H1 (cell line): ENCODE measurements around the gene CFAP54. TPM values are rescaled to one million over a fixed set of nuclear protein-coding genes. Genes with fewer than 3 reads are reported as not detected.

Experiments
- CTCF ChIA-PET: fragments of 300-600 bp; sonication (Branson Sonifier 250); formaldehyde crosslinking; loops from one replicate; lab custom pipeline; 2021; ENCODE audit not compliant: partially characterized antibody; lab: Charles Lee
- POLR2A ChIA-PET: fragments of 300-600 bp; sonication (Branson Sonifier 250); formaldehyde crosslinking; loops from one replicate; lab custom pipeline; 2021; ENCODE audit warnings: inconsistent platforms; ENCODE audit not compliant: partially characterized antibody; lab: Charles Lee
- DNase-seq, 2 experiments: peaks; one replicate each; pipeline versions ENCODE4 v3.0.0 to v3.0.0-alpha.2; 2010 to 2022; ENCODE audit warnings: low spot score in 2 of 2, low read depth in 1 of 2, mixed read lengths in 1 of 2
- FAIRE-seq: peaks from 2 replicates; lab custom pipeline; 2011; peaks lifted over from hg19 to GRCh38; lab: Jason Lieb, UNC
- H2AFZ ChIP-seq: 2 replicates; pipeline ENCODE4 v1.8.1; 2012; ENCODE audit warnings: low read length, inconsistent platforms
- H2AK5ac ChIP-seq: 2 replicates; pipeline ENCODE4 v1.6.1; 2013; ENCODE audit warnings: low read depth, low read length
- H2BK120ac ChIP-seq: replicated peaks from 2 replicates; pipeline ENCODE3; 2013; ENCODE audit warnings: low read depth, low read length, inconsistent platforms
- H2BK12ac ChIP-seq: 2 replicates; pipeline ENCODE4 v1.6.1; 2013; ENCODE audit warnings: low read depth, low read length
- H2BK15ac ChIP-seq: 2 replicates; pipeline ENCODE4 v1.6.1; 2013; ENCODE audit warnings: low read length
- H2BK20ac ChIP-seq: 2 replicates; pipeline ENCODE4 v1.6.1; 2013; ENCODE audit warnings: low read length
- H2BK5ac ChIP-seq: 2 replicates; pipeline ENCODE4 v1.6.1; 2013; ENCODE audit warnings: low read depth, low read length
- H3K14ac ChIP-seq: 2 replicates; pipeline ENCODE4 v1.6.1; 2013; ENCODE audit warnings: inconsistent platforms; ENCODE audit not compliant: insufficient read length
- H3K18ac ChIP-seq: 2 replicates; pipeline ENCODE4 v1.6.1; 2013; ENCODE audit warnings: low read length; ENCODE audit errors: extremely low read depth
- H3K23ac ChIP-seq: 2 replicates; pipeline ENCODE4 v1.6.1; 2013; ENCODE audit warnings: inconsistent platforms; ENCODE audit not compliant: insufficient read length
- H3K23me2 ChIP-seq: 2 replicates; pipeline ENCODE4 v1.6.1; 2013; ENCODE audit warnings: low read depth, low read length
- H3K27ac ChIP-seq: 2 replicates; pipeline ENCODE4 v1.6.1; 2011; ENCODE audit warnings: low read depth, low read length, inconsistent platforms
- H3K27me3 ChIP-seq, 4 experiments: replicated peaks in 1 of 4; 1 replicate in 1 of 4; 2 replicates in 3 of 4; pipeline versions ENCODE4 v1.6.1 to v1.8.1; 2011 to 2013; ENCODE audit warnings: low read length in 3 of 4, mild to moderate bottlenecking in 3 of 4, inconsistent platforms in 2 of 4, mixed read lengths in 2 of 4, moderate library complexity in 1 of 4; ENCODE audit not compliant: control insufficient read depth in 3 of 4, insufficient read depth in 3 of 4; ENCODE audit errors: extremely low read depth in 1 of 4
- H3K36me3 ChIP-seq, 4 experiments: 2 replicates each; pipeline versions ENCODE4 v1.6.1 to v1.8.1; 2011 to 2013; ENCODE audit warnings: mild to moderate bottlenecking in 4 of 4, low read length in 3 of 4, moderate library complexity in 2 of 4, control low read depth in 1 of 4, inconsistent platforms in 1 of 4; ENCODE audit not compliant: insufficient read depth in 4 of 4, control insufficient read depth in 2 of 4
- H3K4ac ChIP-seq: replicated peaks from 2 replicates; pipeline ENCODE3; 2013; ENCODE audit warnings: low read length, low read depth, mixed read lengths, inconsistent platforms; ENCODE audit not compliant: insufficient read length
- H3K4me1 ChIP-seq, 4 experiments: replicated peaks in 1 of 4; 1 replicate in 1 of 4; 2 replicates in 3 of 4; pipeline versions ENCODE4 v1.6.1 to v1.8.1; 2011 to 2013; ENCODE audit warnings: low read length in 3 of 4, inconsistent platforms in 2 of 4, mixed read lengths in 1 of 4; ENCODE audit not compliant: insufficient read depth in 4 of 4, control insufficient read depth in 3 of 4
- H3K4me2 ChIP-seq, 2 experiments: 2 replicates each; pipeline versions ENCODE4 v1.6.1 to v1.8.1; 2011 to 2013; ENCODE audit warnings: low read depth in 2 of 2, low read length in 2 of 2, control low read depth in 1 of 2, inconsistent platforms in 1 of 2, mild to moderate bottlenecking in 1 of 2; ENCODE audit not compliant: insufficient read depth in 1 of 2
- H3K4me3 ChIP-seq, 4 experiments: fragments of 200-600, 300-600 bp in 1 of 4; sonication (generic), shearing (Covaris generic), sonication (Bioruptor Twin) in 1 of 4; 2 replicates each; pipeline versions ENCODE4 v1.5.1 to v1.8.1; 2011 to 2016; ENCODE audit warnings: low read length in 4 of 4, low read depth in 3 of 4, control low read depth in 2 of 4, inconsistent platforms in 2 of 4, mild to moderate bottlenecking in 2 of 4, mixed read lengths in 1 of 4, moderate library complexity in 1 of 4; ENCODE audit not compliant: insufficient read depth in 2 of 4; ENCODE audit errors: extremely low read depth in 1 of 4
- H3K56ac ChIP-seq: replicated peaks from 2 replicates; pipeline ENCODE3; 2013; ENCODE audit warnings: low read depth, mild to moderate bottlenecking, mixed read lengths, low read length, inconsistent platforms; ENCODE audit not compliant: insufficient read length
- H3K79me1 ChIP-seq: 2 replicates; pipeline ENCODE4 v1.6.1; 2013; ENCODE audit warnings: low read depth, low read length, control low read depth
- H3K79me2 ChIP-seq, 2 experiments: 2 replicates each; pipeline versions ENCODE4 v1.6.1 to v1.8.1; 2012 to 2013; ENCODE audit warnings: low read length in 2 of 2, mild to moderate bottlenecking in 2 of 2, inconsistent platforms in 1 of 2; ENCODE audit not compliant: insufficient read depth in 2 of 2, control insufficient read depth in 1 of 2
- H3K9ac ChIP-seq, 4 experiments: replicated peaks in 1 of 4; 1 replicate in 1 of 4; 2 replicates in 3 of 4; pipeline versions ENCODE4 v1.6.1 to v1.8.1; 2011 to 2013; ENCODE audit warnings: low read depth in 3 of 4, low read length in 3 of 4, control low read depth in 2 of 4, mild to moderate bottlenecking in 2 of 4, moderate library complexity in 2 of 4, inconsistent platforms in 1 of 4; ENCODE audit errors: extremely low read depth in 1 of 4
- H3K9me3 ChIP-seq, 2 experiments: 2 replicates each; pipeline versions ENCODE4 v1.6.1 to v1.8.1; 2012 to 2013; ENCODE audit warnings: mild to moderate bottlenecking in 2 of 2, moderate library complexity in 2 of 2, control low read depth in 1 of 2, inconsistent platforms in 1 of 2, low read depth in 1 of 2, low read length in 1 of 2, mixed read lengths in 1 of 2; ENCODE audit not compliant: insufficient read depth in 2 of 2
- H4K20me1 ChIP-seq, 2 experiments: replicated peaks in 1 of 2; 2 replicates each; pipeline versions ENCODE3 to v1.8.1; 2011 to 2013; ENCODE audit warnings: inconsistent platforms in 2 of 2, low read length in 2 of 2, mild to moderate bottlenecking in 1 of 2; ENCODE audit not compliant: insufficient read depth in 2 of 2, control insufficient read depth in 1 of 2
- H4K5ac ChIP-seq: 2 replicates; pipeline ENCODE4 v1.6.1; 2013; ENCODE audit warnings: low read length, low read depth, mixed read lengths, inconsistent platforms; ENCODE audit not compliant: insufficient read length
- H4K8ac ChIP-seq: 2 replicates; pipeline ENCODE4 v1.8.0; 2013; ENCODE audit warnings: mild to moderate bottlenecking, moderate library complexity, low read length, inconsistent platforms; ENCODE audit not compliant: insufficient read depth; ENCODE audit errors: extremely low read depth
- H4K91ac ChIP-seq: replicated peaks from 2 replicates; pipeline ENCODE3; 2013; ENCODE audit warnings: low read length, mixed read lengths, inconsistent platforms; ENCODE audit not compliant: insufficient read length
- KDM1A ChIP-seq: fragments of 200-600, 300-600 bp; sonication (generic); IDR thresholded peaks from 2 replicates; pipeline ENCODE4 v1.7.1; 2016; ENCODE audit warnings: mild to moderate bottlenecking, low read length, borderline replicate concordance
- RAD21 ChIP-seq, 2 experiments: IDR thresholded peaks in 1 of 2; conservative IDR thresholded peaks in 1 of 2; 2 replicates each; pipeline ENCODE4 v1.6.1; 2011; ENCODE audit warnings: low read depth in 2 of 2, low read length in 2 of 2, improper control_type of control experiment in 1 of 2, inconsistent platforms in 1 of 2, mild to moderate bottlenecking in 1 of 2, moderate library complexity in 1 of 2
- RNF2 ChIP-seq: fragments of 200-900, 300-1000 bp; sonication (generic); IDR thresholded peaks from 2 replicates; pipeline ENCODE4 v1.7.1; 2016; ENCODE audit warnings: borderline replicate concordance, low read depth, mild to moderate bottlenecking, antibody characterized with exemption, low read length; ENCODE audit not compliant: poor library complexity, severe bottlenecking; ENCODE audit errors: missing control alignments
- WGBS, 2 experiments: shearing (Covaris generic) in 1 of 2; methylation state at CpG; one replicate each; pipeline versions ENCODE4 v1.1.6 to v1.1.7; 2013 to 2015; ENCODE audit warnings: low lambda C conversion rate in 2 of 2, mixed read lengths in 2 of 2, inconsistent platforms in 1 of 2, low coverage in 1 of 2, missing lambda C conversion rate in 1 of 2; ENCODE audit not compliant: insufficient replicate concordance in 2 of 2, insufficient coverage in 1 of 2, insufficient read length in 1 of 2; ENCODE audit errors: extremely low coverage in 1 of 2, missing lambda C conversion rate in 1 of 2; 5-methylcytosine and 5-hydroxymethylcytosine counted together
- polyA plus RNA-seq, 7 experiments: library from polyadenylated mRNA; depleted of rRNA in 3 of 7; stranded (reverse) in 5 of 7; unstranded in 2 of 7; fragments of >200 nt in 5 of 7; fragments of 200-250 nt in 2 of 7; gene quantifications; 1 replicate in 5 of 7; 2 replicates in 1 of 7; 4 replicates in 1 of 7; pipeline versions ENCODE4 v1.2.1 to v1.2.3, GENCODE V29; 2011 to 2013; ENCODE audit warnings: missing spikeins in 2 of 7, mixed read lengths in 2 of 7
- total RNA-seq: library from RNA; stranded (reverse); fragmentation: NEBNext Ultra II Directional; extraction: Animal tissue kit (Norgen Biotek cat#: 25700); gene quantifications from 2 replicates; pipeline ENCODE4 v1.2.1, GENCODE V29; 2021
- TF ChIP-seq, protein P1 (sequence below), 3 experiments: IDR thresholded peaks; 1 replicate in 2 of 3; 2 replicates in 1 of 3; pipeline versions ENCODE4 v1.5.1 to v1.6.1; 2011; ENCODE audit warnings: low read length in 3 of 3, mild to moderate bottlenecking in 3 of 3, inconsistent platforms in 2 of 3, low read depth in 1 of 3, moderate library complexity in 1 of 3; ENCODE audit not compliant: insufficient read depth in 1 of 3; ENCODE audit errors: control extremely low read depth in 1 of 3

Gene CFAP54
- total and polyA plus RNA-seq, 2 of the 8 experiments (the other 6 are each of a cell fraction or from before 2014, with no cell fraction given), result 0.17 to 0.33 TPM

DNA sequence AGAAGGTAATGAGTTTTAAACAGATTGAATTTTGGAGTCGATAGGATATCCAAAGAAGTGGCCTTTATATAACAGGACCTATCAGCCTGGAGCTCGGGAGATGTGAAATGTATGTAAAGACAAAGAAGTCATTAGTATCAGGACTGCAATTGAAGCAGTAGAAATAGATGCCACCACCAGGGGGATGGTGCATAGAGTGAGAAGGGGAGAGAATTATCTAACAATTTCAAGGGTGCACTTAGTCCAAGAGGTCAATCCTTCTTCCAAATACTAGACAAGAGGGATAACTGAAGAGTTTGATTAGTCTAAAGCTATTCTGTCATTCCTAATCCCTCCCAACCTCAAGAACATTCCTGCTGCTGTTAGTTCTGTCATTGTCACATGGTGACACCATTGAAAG is 127.8 kb downstream of the CFAP54 start:
- H3K14ac ChIP-seq, result no peak overlapping the region
- no peaks in the 10 kb centered on the region for H3K79me1 ChIP-seq
- H4K91ac ChIP-seq, result no peak overlapping the region
- H2BK20ac ChIP-seq, result no peak overlapping the region
- FAIRE-seq (no peak), DNase-seq (no peak)
- no peaks in the 10 kb centered on the region for H3K79me2 ChIP-seq
- no peaks in the 10 kb centered on the region for H3K27me3 ChIP-seq
- CTCF ChIA-PET, result interaction anchor here (0.6 to 2.4 kb wide), 10 partner anchors 11 to 605 kb away, joined by 3 to 12 read pairs (median 4); no protein-coding TSS in a partner anchor
- H4K8ac ChIP-seq, result no peak overlapping the region
- no peak overlapping the region for H2BK15ac ChIP-seq
- H2AFZ ChIP-seq, result no peak overlapping the region
- no peaks in the 10 kb centered on the region for H3K23me2 ChIP-seq
- no peaks in the 10 kb centered on the region for H4K20me1 ChIP-seq
- H3K36me3 ChIP-seq, result no peaks in the 10 kb centered on the region
- H2BK5ac ChIP-seq, result no peak overlapping the region
- H3K9ac ChIP-seq, result no peak overlapping the region
- no peak overlapping the region for H3K4ac ChIP-seq
- H2AK5ac ChIP-seq, result no peak overlapping the region
- H3K4me2 ChIP-seq, result no peak overlapping the region
- H2BK12ac ChIP-seq, result no peak overlapping the region
- H3K4me3 ChIP-seq, result no peak overlapping the region
- no peak overlapping the region for H3K23ac ChIP-seq
- no peak overlapping the region for H4K5ac ChIP-seq
- H3K27ac ChIP-seq, result no peak overlapping the region
- TF ChIP-seq, protein P1, sequence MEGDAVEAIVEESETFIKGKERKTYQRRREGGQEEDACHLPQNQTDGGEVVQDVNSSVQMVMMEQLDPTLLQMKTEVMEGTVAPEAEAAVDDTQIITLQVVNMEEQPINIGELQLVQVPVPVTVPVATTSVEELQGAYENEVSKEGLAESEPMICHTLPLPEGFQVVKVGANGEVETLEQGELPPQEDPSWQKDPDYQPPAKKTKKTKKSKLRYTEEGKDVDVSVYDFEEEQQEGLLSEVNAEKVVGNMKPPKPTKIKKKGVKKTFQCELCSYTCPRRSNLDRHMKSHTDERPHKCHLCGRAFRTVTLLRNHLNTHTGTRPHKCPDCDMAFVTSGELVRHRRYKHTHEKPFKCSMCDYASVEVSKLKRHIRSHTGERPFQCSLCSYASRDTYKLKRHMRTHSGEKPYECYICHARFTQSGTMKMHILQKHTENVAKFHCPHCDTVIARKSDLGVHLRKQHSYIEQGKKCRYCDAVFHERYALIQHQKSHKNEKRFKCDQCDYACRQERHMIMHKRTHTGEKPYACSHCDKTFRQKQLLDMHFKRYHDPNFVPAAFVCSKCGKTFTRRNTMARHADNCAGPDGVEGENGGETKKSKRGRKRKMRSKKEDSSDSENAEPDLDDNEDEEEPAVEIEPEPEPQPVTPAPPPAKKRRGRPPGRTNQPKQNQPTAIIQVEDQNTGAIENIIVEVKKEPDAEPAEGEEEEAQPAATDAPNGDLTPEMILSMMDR (IDR thresholded peaks at IDR 0.05; ENCODE audit: control extremely low read depth in 1 of 3, insufficient read depth in 1 of 3, low read depth in 1 of 3, low read length in 3 of 3), result peak in 2 of 3 experiments; percentile 8 to 43; a peak in 2 of 4 replicates
- TF ChIP-seq RNF2 (no peak), RAD21 (IDR thresholded peaks at IDR 0.05 in 1 of 2, conservative IDR thresholded peaks at IDR 0.05 in 1 of 2; ENCODE audit: low read depth in 2 of 2, low read length in 2 of 2) (peak; percentile 20 to 39; a peak in 3 of 4 replicates), KDM1A (no peak)
- no peak overlapping the region for H2BK120ac ChIP-seq
- 89% methylated on average over 2 of the region's 2 CpGs; no CpG with 5 or more reads in 1 of the 2 experiments for WGBS, 2 experiments
- H3K4me1 ChIP-seq, result no peaks in the 10 kb centered on the region
- POLR2A ChIA-PET, result no interaction called here
- H3K56ac ChIP-seq, result no peak overlapping the region
- no peak overlapping the region for H3K18ac ChIP-seq
- no peaks in the 10 kb centered on the region for H3K9me3 ChIP-seq
